ENCODE data around the gene C10orf90.

The C10orf90 gene

GRCh38 chr10:126632705-126633104 is 37.8 kb downstream of the C10orf90 start:
- no peak for DNase-seq (ENCODE audit: low read depth in 2 of 2)

GRCh38 chr10:126629925-126630624 is 40.4 kb downstream of the C10orf90 start:
- no peak for DNase-seq (ENCODE audit: low read depth in 2 of 2)

DNA sequence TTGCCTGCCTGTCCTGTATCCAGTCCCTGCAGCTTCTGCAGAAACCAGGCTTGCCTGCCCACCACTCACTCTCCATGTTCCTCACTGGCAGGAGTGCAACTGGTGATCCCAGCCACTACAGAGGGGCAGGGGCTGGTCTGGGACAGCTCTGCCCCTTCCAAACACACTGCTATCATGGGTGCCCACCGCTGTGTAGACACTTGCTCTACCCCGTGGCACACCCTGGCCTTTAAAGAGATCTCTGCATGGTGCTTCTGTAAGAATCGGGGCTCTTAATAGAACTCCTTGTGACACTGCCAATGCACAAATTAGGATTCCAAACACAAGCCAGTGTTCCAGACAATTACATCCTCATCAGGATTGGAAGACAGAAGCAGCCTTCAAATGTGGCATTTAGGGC is 41.7 kb downstream of the C10orf90 start:
- DNase-seq (ENCODE audit: low read depth in 2 of 2) = no peak

DNA sequence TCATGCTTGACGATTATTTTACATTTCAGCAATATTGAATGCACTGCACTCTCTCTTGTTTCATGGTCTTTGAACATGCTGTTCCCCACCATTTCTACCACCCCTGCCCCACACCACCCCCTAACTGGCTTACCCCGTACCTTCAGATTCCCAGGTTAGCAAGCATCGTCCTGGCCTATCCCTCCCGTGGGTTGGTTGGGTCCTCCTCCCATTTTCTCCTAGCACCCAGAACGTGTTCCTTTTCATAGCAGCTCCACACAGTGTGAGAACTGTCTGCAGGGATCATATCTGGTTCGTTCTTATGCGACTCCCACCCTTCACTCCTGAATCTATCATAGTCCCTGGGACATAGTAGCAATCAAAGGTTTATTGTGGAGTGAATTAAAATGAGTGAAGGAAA is 48.6 kb downstream of the C10orf90 start:
- no peak for DNase-seq (ENCODE audit: low read depth in 2 of 2)

- DNase-seq (ENCODE audit: low read depth in 2 of 2) = no peak
These were observed 52.0 kb downstream of the C10orf90 start for GRCh38 chr10:126618466-126618865.

- DNase-seq (ENCODE audit: low read depth in 2 of 2) = no peak
These were observed 52.8 kb downstream of the C10orf90 start for GRCh38 chr10:126617733-126618132.

DNA sequence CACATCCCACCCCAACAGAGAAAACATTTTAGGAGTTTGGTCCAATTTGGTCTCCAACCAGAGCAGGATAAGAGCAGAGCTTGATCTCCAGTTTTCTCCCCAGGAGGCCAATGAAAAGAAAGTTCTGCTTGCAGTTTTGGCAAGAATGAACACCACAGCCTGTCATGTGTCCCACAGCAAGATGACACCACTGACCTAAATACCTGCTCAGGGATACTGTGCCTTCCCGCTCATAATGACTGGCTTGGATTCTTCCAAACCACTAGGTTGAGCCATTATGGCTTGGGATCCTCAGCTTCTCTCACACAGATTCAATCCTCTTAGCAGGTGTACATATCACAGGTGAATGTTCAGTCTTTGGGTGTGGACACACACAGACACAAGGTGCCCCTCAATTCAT is 53.3 kb downstream of the C10orf90 start:
- DNase-seq (ENCODE audit: low read depth in 2 of 2) = no peak

DNA sequence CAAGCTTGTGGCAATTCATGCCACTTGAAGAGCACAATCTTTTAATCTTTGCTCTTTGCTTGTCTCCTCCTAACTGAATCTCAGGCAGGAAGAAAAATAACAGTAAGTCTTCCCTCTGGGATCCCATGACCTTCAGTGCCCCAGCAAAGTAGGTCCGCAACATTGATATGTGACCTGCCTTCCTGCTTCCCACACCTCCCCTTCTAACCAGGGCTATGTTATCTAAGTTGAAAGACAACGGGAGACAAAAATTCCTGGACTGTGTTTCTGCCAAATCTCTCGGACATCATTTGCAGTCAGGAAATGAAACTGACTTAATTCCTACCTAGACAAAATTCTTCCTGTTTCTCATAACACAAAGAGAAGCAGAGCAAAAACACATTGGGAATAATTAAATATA is 53.8 kb downstream of the C10orf90 start:
- DNase-seq (ENCODE audit: low read depth in 2 of 2) = no peak

DNA sequence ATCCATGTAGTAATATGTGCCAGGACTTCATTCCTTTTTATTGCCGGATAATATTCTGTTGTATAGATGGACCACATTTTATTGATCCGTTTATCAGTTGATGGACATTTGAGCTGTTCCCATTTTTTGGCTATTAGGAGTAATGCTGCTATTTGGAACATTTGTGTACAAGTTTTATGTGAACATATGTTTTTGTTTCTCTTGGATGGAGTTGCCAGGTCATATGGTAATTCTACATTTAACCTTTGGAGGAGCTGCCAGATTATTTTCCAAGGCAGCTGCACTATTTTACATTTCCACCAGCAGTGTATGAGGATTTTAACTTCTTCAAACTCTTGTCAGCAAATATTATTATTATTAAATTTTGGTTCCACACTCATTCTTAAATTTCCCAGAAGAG is 59.2 kb downstream of the C10orf90 start:
- DNase-seq (ENCODE audit: low read depth in 2 of 2) = no peak

DNA sequence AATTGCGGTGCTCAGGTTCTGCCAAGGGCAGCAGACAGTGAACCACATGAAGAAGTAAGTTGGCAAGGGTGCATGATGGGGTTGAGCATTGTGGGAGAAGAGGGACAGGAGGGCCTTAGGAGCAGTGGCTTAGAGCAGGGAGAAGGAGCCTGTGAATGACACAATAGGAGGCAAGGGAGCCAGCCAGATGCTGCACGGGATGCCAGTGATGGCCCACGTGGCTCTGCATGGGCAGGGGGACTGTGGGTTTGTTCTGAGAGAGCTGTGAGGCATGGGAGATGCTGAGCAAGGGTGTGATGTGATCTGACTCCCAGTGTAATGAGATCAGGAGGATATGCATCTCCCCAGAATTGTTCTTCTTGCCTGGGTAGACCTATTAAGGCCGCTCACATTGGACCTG is 60.9 kb downstream of the C10orf90 start:
- DNase-seq (ENCODE audit: low read depth in 2 of 2) = no peak

- DNase-seq (ENCODE audit: low read depth in 2 of 2) = no peak
These were observed 70.4 kb downstream of the C10orf90 start for GRCh38 chr10:126599949-126600682.

DNA sequence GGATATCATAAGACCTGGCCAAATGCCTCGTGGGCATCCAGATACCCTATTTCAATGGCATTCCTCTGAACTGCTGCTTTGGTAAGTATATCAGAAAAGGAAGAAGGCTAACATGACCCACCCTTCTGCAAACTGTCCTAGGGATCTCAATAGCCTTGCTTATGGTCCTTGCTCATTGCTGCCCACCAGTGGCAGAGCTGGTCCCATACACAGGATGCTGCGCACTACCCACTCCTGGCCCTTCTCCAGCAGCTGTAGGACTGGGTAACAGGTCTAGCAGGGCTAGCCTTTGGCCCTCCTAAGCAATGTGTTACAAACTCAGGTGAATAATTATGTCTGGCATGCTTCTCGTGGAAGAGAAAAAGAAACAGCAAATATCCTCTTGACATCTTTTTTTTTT is 72.5 kb downstream of the C10orf90 start:
- no peak for DNase-seq (ENCODE audit: low read depth in 2 of 2)

DNA sequence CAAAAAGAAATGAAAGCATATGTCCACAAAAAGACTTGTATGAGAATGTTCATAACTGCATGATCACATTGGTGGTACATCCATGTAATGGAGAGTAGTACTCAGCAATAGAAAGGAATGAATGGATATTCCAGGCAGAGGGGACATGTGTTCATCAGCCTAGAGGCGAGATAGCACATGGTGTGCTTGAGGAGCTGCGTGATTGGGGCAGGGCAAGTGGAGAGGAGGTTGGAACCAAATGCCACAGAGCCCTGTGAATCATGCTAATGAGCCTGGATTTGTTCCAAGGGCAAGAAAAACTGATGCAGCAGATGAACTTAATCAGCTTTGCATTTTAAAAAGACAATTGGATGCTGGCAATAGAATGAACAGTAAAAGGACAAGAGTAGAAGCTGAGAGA is 73.3 kb downstream of the C10orf90 start:
- peak in 1 of 2 experiments; percentile 22 for DNase-seq (ENCODE audit: low read depth in 2 of 2)

DNA sequence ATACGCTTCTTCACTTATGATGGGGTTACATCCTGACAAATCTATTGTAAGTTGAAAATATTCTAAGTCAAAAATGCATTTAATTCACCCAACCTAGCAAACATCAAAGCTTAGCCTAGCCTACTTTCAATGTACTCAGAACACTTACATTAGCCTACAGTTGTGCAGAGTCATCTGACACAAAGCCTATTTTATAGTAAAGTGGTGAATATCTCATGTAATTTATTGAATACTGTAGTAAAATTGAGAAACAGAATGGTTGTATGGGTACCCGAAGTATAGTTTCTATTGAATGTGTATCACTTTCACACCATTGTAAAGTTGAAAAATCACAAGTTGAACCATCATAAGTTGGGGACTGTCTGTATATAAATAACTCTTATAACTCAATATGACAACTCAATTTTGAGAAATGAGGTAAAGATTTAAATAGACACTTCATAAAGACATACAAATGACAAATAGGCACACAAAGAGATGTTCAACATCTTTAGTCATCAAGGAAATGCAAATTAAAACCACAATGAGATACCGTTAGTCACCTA is 73.9 kb downstream of the C10orf90 start:
- no peak for DNase-seq (ENCODE audit: low read depth in 2 of 2)

GRCh38 chr10:126595160-126595559 is 75.3 kb downstream of the C10orf90 start:
- DNase-seq (ENCODE audit: low read depth in 2 of 2) = no peak

DNA sequence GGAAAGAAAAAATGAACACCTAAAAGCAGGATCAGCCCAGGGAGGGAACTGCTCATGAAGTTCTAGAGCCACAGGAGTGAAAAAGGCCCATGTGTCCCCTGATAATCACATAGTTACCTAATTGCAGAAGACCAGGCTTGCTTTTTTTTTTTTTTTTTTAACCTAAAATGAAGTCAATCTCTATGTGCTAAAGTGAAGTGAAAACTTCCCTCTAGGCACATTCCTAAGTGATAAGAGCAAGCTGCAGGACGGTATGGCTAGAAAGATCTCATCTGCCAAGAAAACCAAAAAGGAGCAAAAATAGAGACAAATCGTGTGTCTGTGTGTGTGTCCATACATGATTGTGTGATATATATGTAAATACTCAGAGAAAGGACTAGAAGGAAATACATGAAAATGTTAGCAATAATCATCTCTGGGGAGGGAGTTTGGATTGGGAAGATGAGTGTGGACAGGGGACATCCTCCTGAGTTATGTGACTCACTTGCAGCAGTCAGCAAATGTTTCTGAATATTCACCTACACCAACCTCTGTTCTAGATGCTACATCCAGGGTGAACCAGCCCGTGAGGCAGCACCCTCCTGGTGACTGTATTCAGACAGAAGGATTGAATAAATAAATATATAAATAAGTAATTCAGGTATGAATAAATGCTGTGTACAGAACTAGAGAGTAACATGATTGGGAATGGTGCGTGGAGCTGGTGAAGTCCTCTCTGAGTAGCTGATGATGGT is 76.4 kb downstream of the C10orf90 start:
- no peak for DNase-seq (ENCODE audit: low read depth in 2 of 2)

DNA sequence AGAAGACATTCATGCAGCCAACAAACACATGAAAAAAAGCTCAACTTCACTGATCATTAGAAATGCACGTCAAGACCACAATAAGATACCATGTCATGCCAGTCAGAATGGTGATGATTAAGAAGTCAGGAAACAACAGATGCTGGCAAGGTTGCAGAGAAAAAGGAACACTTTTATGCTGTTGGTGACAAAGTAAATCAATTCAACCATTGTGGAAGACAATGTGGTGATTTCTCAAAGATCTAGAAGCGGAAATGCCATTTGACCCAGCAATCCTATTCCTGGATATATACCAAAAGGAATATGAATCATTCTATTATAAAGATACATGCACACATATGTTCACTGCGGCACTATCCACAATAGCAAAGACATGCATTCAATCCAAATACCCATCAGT is 77.6 kb downstream of the C10orf90 start:
- DNase-seq (ENCODE audit: low read depth in 2 of 2) = no peak

GRCh38 chr10:126588024-126588423 is 82.5 kb downstream of the C10orf90 start:
- DNase-seq (ENCODE audit: low read depth in 2 of 2) = no peak

- DNase-seq (ENCODE audit: low read depth in 2 of 2) = no peak
These were observed 83.6 kb downstream of the C10orf90 start for GRCh38 chr10:126586878-126587277.

- no peak for DNase-seq (ENCODE audit: low read depth in 2 of 2)
These were observed 84.4 kb downstream of the C10orf90 start for GRCh38 chr10:126586128-126586527.

GRCh38 chr10:126585249-126586017 is 85.1 kb downstream of the C10orf90 start:
- DNase-seq (ENCODE audit: low read depth in 2 of 2) = no peak

DNA sequence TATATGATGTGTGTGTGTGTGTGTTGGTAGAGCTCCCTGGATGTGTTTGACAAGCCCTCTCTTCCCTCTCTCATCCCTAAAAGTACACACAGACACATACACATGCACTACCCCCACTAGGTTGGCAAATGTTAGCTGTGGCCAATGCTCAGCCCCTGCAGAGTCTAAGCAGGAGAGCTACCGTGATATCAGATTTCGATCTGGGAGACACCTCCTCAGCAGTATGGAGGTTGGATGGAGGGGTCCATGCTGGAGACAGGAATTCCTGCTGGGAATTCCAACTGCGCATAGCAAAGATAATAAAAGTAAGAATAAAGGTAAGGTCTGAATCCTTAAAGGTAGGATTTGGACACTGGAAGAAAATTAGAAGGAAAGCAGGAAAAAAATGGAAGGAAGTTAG is 85.7 kb downstream of the C10orf90 start:
- no peak for DNase-seq (ENCODE audit: low read depth in 2 of 2)

All from fibroblast of skin of left quadriceps (primary cell).